WTC11 (cell line): ENCODE data around the gene PRDX6. TPM values are rescaled to one million over a fixed set of nuclear protein-coding genes. Genes with fewer than 3 reads are reported as not detected.

Experiments
- ATAC-seq: fragments of 200-7000 bp; cut with Tn5 transposase; 2 replicates; pipeline ENCODE4 v1.10.0; 2021; ENCODE audit warnings: mild to moderate bottlenecking, moderate library complexity
- CTCF ChIA-PET: fragments of 300-600 bp; sonication (Branson Sonifier 250); formaldehyde crosslinking; loops from one replicate; lab custom pipeline; 2021; ENCODE audit warnings: antibody characterized with exemption; lab: Charles Lee
- POLR2A ChIA-PET: fragments of 350-600 bp; sonication (Branson Sonifier 250); formaldehyde crosslinking; loops from one replicate; lab custom pipeline; 2021; ENCODE audit warnings: antibody characterized with exemption; lab: Charles Lee
- DNase-seq: peaks from one replicate; pipeline ENCODE4 v3.0.0; 2021; ENCODE audit warnings: low spot score
- H3K27ac Mint-ChIP-seq: 2 replicates; pipeline ENCODE4 v1.8.0; 2021; ENCODE audit warnings: mixed read lengths
- H3K27me3 Mint-ChIP-seq: 2 replicates; pipeline ENCODE4 v1.8.0; 2021; ENCODE audit warnings: low read depth, mild to moderate bottlenecking, moderate library complexity, mixed read lengths
- H3K36me3 Mint-ChIP-seq: 2 replicates; pipeline ENCODE4 v1.8.0; 2021; ENCODE audit warnings: mixed read lengths
- H3K4me1 Mint-ChIP-seq: 2 replicates; pipeline ENCODE4 v1.8.0; 2022; ENCODE audit warnings: mixed read lengths
- H3K4me3 Mint-ChIP-seq: 2 replicates; pipeline ENCODE4 v1.8.0; 2021; ENCODE audit warnings: mild to moderate bottlenecking, moderate library complexity, mixed read lengths
- H3K9me3 Mint-ChIP-seq: 2 replicates; pipeline ENCODE4 v1.8.0; 2021; ENCODE audit warnings: mixed read lengths
- CBFB ChIP-seq: sonication (generic); formaldehyde crosslinking; IDR thresholded peaks from 2 replicates; pipeline ENCODE4 v1.8.1; 2022; ENCODE audit warnings: mild to moderate bottlenecking, low read depth, missing genetic modification reagents
- HMGA2 ChIP-seq: fragments of 250-450 bp; sonication (Bioruptor Pico); IDR thresholded peaks from 2 replicates; pipeline ENCODE4 v1.4.0; 2021; ENCODE audit warnings: mild to moderate bottlenecking, moderate library complexity
- JAZF1 ChIP-seq: fragments of 250-450 bp; sonication (Bioruptor Pico); IDR thresholded peaks from 2 replicates; pipeline ENCODE4 v1.9.0; 2021; ENCODE audit warnings: moderate library complexity, mild to moderate bottlenecking, inconsistent platforms
- NFE2L1 ChIP-seq: sonication (generic); formaldehyde crosslinking; IDR thresholded peaks from 2 replicates; pipeline ENCODE4 v1.8.1; 2023; ENCODE audit warnings: missing genetic modification reagents
- NR3C1 ChIP-seq: sonication (generic); formaldehyde crosslinking; conservative IDR thresholded peaks from 2 replicates; pipeline ENCODE4 v1.8.1; 2023; ENCODE audit warnings: low read depth, mild to moderate bottlenecking, missing genetic modification reagents
- RELA ChIP-seq: sonication (generic); formaldehyde crosslinking; IDR thresholded peaks from 2 replicates; pipeline ENCODE4 v1.8.1; 2022; ENCODE audit warnings: missing genetic modification reagents, mild to moderate bottlenecking, borderline replicate concordance
- TP53 ChIP-seq: sonication (generic); formaldehyde crosslinking; IDR thresholded peaks from 2 replicates; pipeline ENCODE4 v1.8.1; 2023; ENCODE audit warnings: mild to moderate bottlenecking, missing genetic modification reagents
- ZNF138 ChIP-seq: sonication (generic); formaldehyde crosslinking; conservative IDR thresholded peaks from 2 replicates; pipeline ENCODE4 v1.8.1; 2022; ENCODE audit warnings: mild to moderate bottlenecking, moderate library complexity, missing genetic modification reagents
- ZNF232 ChIP-seq: sonication (generic); formaldehyde crosslinking; IDR thresholded peaks from 2 replicates; pipeline ENCODE4 v1.8.0; 2022; ENCODE audit warnings: mild to moderate bottlenecking, missing genetic modification reagents
- ZNF671 ChIP-seq: fragments of 250-450 bp; sonication (Bioruptor Pico); IDR thresholded peaks from 2 replicates; pipeline ENCODE4 v1.8.0; 2021; ENCODE audit warnings: mild to moderate bottlenecking
- total RNA-seq: library from RNA; stranded (reverse); gene quantifications from 3 replicates; pipeline ENCODE4 v1.2.3, GENCODE V29; 2021
- TF ChIP-seq, protein P1 (sequence below): fragments of 250-450 bp; sonication (Bioruptor Pico); IDR thresholded peaks from 2 replicates; pipeline ENCODE4 v1.9.0; 2021; ENCODE audit warnings: mild to moderate bottlenecking, borderline replicate concordance
- TF ChIP-seq, protein P2 (sequence below): fragments of 250-450 bp; sonication (Bioruptor Pico); IDR thresholded peaks from 2 replicates; pipeline ENCODE4 v1.9.0; 2021; ENCODE audit warnings: moderate library complexity, mild to moderate bottlenecking, inconsistent platforms, borderline replicate concordance
- TF ChIP-seq, protein P3 (sequence below): sonication (generic); formaldehyde crosslinking; IDR thresholded peaks from 2 replicates; pipeline ENCODE4 v1.8.0; 2022; ENCODE audit warnings: mild to moderate bottlenecking, missing genetic modification reagents
- TF ChIP-seq, protein P4 (sequence below): fragments of 250-450 bp; sonication (Bioruptor Pico); IDR thresholded peaks from 2 replicates; pipeline ENCODE4 v1.9.0; 2021; ENCODE audit warnings: mild to moderate bottlenecking
- TF ChIP-seq, protein P5 (sequence below): sonication (generic); formaldehyde crosslinking; IDR thresholded peaks from 2 replicates; pipeline ENCODE4 v1.8.1; 2023; ENCODE audit warnings: mild to moderate bottlenecking, missing genetic modification reagents
- TF ChIP-seq, protein P6 (sequence below): sonication (generic); formaldehyde crosslinking; IDR thresholded peaks from 2 replicates; pipeline ENCODE4 v1.8.1; 2023; ENCODE audit warnings: mild to moderate bottlenecking, moderate library complexity, missing genetic modification reagents
- TF ChIP-seq, protein P7 (sequence below): sonication (generic); formaldehyde crosslinking; IDR thresholded peaks from 2 replicates; pipeline ENCODE4 v1.8.1; 2022; ENCODE audit warnings: mild to moderate bottlenecking, missing genetic modification reagents, moderate library complexity, borderline replicate concordance

PRDX6 gene
- total RNA-seq, 1 experiment from 2014 or later, result 538 TPM

DNA sequence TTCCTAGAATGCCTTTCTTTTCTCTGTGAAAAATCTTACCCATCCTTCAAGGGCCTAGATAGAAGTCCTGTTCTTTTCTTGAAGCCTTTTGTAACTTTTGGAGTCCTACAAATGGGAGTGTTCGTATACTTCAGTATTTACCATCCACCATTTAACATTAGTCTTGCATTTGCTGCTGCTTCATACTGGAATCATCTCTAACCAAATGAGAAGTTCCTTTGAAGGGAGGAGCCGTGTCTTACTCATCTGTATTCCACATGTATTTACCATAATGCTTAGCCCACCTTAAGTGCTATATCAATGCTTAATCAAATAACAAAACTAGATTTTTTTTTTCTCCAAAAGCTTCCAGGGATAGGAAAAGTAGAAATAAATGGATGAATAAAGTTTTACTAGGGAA, 7.1 kb downstream of the PRDX6 start:
- Mint-ChIP-seq H3K27me3 (no peaks in the 10 kb centered on the region), H3K27ac (0 out of 2 replicates have a peak overlapping the region, but pooled peaks have one; percentile 51), H3K36me3 (peaks cover 97% of the 10 kb centered on the region), H3K4me3 (no peak overlapping the region), H3K4me1 (peaks cover 23% of the 10 kb centered on the region), H3K9me3 (no peaks in the 10 kb centered on the region)
- ATAC-seq (no peak), DNase-seq (no peak)
- ChIA-PET POLR2A (no interaction called here), CTCF (interaction anchor here (1.7 kb wide), 1 partner anchor 55 kb away, joined by 5 read pairs; no protein-coding TSS in a partner anchor)
- TF ChIP-seq NR3C1 (CRISPR knock-in tag) (no peak), HMGA2 (no peak), JAZF1 (no peak), ZNF671 (CRISPR knock-in tag) (no peak), TP53 (CRISPR knock-in tag) (no peak), CBFB (CRISPR knock-in tag) (no peak), ZNF232 (no peak), ZNF138 (CRISPR knock-in tag) (no peak), RELA (CRISPR knock-in tag) (no peak), NFE2L1 (no peak)
- TF ChIP-seq, protein P1, sequence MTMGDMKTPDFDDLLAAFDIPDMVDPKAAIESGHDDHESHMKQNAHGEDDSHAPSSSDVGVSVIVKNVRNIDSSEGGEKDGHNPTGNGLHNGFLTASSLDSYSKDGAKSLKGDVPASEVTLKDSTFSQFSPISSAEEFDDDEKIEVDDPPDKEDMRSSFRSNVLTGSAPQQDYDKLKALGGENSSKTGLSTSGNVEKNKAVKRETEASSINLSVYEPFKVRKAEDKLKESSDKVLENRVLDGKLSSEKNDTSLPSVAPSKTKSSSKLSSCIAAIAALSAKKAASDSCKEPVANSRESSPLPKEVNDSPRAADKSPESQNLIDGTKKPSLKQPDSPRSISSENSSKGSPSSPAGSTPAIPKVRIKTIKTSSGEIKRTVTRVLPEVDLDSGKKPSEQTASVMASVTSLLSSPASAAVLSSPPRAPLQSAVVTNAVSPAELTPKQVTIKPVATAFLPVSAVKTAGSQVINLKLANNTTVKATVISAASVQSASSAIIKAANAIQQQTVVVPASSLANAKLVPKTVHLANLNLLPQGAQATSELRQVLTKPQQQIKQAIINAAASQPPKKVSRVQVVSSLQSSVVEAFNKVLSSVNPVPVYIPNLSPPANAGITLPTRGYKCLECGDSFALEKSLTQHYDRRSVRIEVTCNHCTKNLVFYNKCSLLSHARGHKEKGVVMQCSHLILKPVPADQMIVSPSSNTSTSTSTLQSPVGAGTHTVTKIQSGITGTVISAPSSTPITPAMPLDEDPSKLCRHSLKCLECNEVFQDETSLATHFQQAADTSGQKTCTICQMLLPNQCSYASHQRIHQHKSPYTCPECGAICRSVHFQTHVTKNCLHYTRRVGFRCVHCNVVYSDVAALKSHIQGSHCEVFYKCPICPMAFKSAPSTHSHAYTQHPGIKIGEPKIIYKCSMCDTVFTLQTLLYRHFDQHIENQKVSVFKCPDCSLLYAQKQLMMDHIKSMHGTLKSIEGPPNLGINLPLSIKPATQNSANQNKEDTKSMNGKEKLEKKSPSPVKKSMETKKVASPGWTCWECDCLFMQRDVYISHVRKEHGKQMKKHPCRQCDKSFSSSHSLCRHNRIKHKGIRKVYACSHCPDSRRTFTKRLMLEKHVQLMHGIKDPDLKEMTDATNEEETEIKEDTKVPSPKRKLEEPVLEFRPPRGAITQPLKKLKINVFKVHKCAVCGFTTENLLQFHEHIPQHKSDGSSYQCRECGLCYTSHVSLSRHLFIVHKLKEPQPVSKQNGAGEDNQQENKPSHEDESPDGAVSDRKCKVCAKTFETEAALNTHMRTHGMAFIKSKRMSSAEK (CRISPR knock-in tag), result no peak
- TF ChIP-seq, protein P2, sequence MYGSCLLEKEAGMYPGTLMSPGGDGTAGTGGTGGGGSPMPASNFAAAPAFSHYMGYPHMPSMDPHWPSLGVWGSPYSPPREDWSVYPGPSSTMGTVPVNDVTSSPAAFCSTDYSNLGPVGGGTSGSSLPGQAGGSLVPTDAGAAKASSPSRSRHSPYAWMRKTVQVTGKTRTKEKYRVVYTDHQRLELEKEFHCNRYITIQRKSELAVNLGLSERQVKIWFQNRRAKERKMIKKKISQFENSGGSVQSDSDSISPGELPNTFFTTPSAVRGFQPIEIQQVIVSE (CRISPR knock-in tag), result no peak
- TF ChIP-seq, protein P3, sequence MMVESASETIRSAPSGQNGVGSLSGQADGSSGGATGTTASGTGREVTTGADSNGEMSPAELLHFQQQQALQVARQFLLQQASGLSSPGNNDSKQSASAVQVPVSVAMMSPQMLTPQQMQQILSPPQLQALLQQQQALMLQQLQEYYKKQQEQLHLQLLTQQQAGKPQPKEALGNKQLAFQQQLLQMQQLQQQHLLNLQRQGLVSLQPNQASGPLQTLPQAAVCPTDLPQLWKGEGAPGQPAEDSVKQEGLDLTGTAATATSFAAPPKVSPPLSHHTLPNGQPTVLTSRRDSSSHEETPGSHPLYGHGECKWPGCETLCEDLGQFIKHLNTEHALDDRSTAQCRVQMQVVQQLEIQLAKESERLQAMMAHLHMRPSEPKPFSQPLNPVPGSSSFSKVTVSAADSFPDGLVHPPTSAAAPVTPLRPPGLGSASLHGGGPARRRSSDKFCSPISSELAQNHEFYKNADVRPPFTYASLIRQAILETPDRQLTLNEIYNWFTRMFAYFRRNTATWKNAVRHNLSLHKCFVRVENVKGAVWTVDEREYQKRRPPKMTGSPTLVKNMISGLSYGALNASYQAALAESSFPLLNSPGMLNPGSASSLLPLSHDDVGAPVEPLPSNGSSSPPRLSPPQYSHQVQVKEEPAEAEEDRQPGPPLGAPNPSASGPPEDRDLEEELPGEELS (CRISPR knock-in tag), result no peak
- TF ChIP-seq, protein P4, sequence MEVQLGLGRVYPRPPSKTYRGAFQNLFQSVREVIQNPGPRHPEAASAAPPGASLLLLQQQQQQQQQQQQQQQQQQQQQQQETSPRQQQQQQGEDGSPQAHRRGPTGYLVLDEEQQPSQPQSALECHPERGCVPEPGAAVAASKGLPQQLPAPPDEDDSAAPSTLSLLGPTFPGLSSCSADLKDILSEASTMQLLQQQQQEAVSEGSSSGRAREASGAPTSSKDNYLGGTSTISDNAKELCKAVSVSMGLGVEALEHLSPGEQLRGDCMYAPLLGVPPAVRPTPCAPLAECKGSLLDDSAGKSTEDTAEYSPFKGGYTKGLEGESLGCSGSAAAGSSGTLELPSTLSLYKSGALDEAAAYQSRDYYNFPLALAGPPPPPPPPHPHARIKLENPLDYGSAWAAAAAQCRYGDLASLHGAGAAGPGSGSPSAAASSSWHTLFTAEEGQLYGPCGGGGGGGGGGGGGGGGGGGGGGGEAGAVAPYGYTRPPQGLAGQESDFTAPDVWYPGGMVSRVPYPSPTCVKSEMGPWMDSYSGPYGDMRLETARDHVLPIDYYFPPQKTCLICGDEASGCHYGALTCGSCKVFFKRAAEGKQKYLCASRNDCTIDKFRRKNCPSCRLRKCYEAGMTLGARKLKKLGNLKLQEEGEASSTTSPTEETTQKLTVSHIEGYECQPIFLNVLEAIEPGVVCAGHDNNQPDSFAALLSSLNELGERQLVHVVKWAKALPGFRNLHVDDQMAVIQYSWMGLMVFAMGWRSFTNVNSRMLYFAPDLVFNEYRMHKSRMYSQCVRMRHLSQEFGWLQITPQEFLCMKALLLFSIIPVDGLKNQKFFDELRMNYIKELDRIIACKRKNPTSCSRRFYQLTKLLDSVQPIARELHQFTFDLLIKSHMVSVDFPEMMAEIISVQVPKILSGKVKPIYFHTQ (CRISPR knock-in tag), result no peak
- TF ChIP-seq, protein P5, sequence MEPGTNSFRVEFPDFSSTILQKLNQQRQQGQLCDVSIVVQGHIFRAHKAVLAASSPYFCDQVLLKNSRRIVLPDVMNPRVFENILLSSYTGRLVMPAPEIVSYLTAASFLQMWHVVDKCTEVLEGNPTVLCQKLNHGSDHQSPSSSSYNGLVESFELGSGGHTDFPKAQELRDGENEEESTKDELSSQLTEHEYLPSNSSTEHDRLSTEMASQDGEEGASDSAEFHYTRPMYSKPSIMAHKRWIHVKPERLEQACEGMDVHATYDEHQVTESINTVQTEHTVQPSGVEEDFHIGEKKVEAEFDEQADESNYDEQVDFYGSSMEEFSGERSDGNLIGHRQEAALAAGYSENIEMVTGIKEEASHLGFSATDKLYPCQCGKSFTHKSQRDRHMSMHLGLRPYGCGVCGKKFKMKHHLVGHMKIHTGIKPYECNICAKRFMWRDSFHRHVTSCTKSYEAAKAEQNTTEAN (CRISPR knock-in tag), result no peak
- TF ChIP-seq, protein P6, sequence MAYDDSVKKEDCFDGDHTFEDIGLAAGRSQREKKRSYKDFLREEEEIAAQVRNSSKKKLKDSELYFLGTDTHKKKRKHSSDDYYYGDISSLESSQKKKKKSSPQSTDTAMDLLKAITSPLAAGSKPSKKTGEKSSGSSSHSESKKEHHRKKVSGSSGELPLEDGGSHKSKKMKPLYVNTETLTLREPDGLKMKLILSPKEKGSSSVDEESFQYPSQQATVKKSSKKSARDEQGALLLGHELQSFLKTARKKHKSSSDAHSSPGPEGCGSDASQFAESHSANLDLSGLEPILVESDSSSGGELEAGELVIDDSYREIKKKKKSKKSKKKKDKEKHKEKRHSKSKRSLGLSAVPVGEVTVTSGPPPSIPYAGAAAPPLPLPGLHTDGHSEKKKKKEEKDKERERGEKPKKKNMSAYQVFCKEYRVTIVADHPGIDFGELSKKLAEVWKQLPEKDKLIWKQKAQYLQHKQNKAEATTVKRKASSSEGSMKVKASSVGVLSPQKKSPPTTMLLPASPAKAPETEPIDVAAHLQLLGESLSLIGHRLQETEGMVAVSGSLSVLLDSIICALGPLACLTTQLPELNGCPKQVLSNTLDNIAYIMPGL (CRISPR knock-in tag), result no peak
- TF ChIP-seq, protein P7, sequence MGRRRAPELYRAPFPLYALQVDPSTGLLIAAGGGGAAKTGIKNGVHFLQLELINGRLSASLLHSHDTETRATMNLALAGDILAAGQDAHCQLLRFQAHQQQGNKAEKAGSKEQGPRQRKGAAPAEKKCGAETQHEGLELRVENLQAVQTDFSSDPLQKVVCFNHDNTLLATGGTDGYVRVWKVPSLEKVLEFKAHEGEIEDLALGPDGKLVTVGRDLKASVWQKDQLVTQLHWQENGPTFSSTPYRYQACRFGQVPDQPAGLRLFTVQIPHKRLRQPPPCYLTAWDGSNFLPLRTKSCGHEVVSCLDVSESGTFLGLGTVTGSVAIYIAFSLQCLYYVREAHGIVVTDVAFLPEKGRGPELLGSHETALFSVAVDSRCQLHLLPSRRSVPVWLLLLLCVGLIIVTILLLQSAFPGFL (CRISPR knock-in tag), result no peak
